ENCODE data around the gene MDK. TPM values are rescaled to one million over a fixed set of nuclear protein-coding genes. Genes with fewer than 3 reads are reported as not detected.

The MDK gene
- polyA plus RNA-seq, 1 donor from 2014 or later, result 90.3 TPM

DNA sequence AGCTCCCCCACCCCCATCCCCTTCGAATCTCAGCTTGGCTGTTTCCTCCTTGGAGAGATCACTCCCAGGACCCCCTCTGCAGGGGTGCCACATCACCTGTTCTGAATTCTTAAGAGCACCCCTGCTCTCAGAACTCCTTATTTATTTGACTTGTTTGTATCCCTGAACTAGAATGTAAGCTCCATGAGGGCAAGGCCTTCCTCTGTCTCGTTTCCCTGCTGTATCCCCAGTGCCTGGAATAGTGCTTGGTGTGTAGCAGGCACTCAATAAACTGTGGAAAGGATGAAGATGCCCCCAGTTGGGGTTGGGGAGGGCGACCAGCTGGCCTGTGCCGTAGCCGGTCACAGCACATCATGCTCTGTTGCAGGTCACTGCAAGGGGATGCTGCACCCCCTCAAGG, 3.6 kb upstream of the MDK start:
- H3K79me2 ChIP-seq (replicated peaks; ENCODE audit: insufficient read depth, low read length), result peaks cover 6% of the 10 kb centered on the region
- no peak overlapping the region for H3K4me2 ChIP-seq (ENCODE audit: low read length)
- no peaks in the 10 kb centered on the region for H3K27me3 ChIP-seq (ENCODE audit: insufficient read depth, low read depth, low read length)
- H3F3A ChIP-seq (ENCODE audit: insufficient read depth, low read length, poor library complexity, severe bottlenecking), result no peaks in the 10 kb centered on the region
- no peaks in the 10 kb centered on the region for H3K9me2 ChIP-seq (ENCODE audit: insufficient read depth, low read length)
- no peaks in the 10 kb centered on the region for H3K36me3 ChIP-seq (ENCODE audit: insufficient read depth, low read length)
- H3K9ac ChIP-seq (ENCODE audit: low read length), result no peak overlapping the region
- H4K20me1 ChIP-seq (ENCODE audit: insufficient read depth), result no peaks in the 10 kb centered on the region
- no peak overlapping the region for H3K4me3 ChIP-seq (ENCODE audit: low read length)
- H3K9me3 ChIP-seq (ENCODE audit: low read length), result no peaks in the 10 kb centered on the region
- no peak overlapping the region for H3K27ac ChIP-seq (ENCODE audit: low read length)
- no peak for TF ChIP-seq EZH2 (IDR thresholded peaks at IDR 0.05; ENCODE audit: borderline replicate concordance, insufficient read depth, low read length, poor library complexity, severe bottlenecking)
- no peak for TF ChIP-seq RAD21 (conservative IDR thresholded peaks at IDR 0.05)
- TF ChIP-seq EP300 (conservative IDR thresholded peaks at IDR 0.05; ENCODE audit: poor library complexity, severe bottlenecking), result no peak
- TF ChIP-seq, protein P1, sequence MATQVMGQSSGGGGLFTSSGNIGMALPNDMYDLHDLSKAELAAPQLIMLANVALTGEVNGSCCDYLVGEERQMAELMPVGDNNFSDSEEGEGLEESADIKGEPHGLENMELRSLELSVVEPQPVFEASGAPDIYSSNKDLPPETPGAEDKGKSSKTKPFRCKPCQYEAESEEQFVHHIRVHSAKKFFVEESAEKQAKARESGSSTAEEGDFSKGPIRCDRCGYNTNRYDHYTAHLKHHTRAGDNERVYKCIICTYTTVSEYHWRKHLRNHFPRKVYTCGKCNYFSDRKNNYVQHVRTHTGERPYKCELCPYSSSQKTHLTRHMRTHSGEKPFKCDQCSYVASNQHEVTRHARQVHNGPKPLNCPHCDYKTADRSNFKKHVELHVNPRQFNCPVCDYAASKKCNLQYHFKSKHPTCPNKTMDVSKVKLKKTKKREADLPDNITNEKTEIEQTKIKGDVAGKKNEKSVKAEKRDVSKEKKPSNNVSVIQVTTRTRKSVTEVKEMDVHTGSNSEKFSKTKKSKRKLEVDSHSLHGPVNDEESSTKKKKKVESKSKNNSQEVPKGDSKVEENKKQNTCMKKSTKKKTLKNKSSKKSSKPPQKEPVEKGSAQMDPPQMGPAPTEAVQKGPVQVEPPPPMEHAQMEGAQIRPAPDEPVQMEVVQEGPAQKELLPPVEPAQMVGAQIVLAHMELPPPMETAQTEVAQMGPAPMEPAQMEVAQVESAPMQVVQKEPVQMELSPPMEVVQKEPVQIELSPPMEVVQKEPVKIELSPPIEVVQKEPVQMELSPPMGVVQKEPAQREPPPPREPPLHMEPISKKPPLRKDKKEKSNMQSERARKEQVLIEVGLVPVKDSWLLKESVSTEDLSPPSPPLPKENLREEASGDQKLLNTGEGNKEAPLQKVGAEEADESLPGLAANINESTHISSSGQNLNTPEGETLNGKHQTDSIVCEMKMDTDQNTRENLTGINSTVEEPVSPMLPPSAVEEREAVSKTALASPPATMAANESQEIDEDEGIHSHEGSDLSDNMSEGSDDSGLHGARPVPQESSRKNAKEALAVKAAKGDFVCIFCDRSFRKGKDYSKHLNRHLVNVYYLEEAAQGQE (IDR thresholded peaks at IDR 0.05; ENCODE audit: borderline replicate concordance), result no peak
- no peak for TF ChIP-seq SMC3 (conservative IDR thresholded peaks at IDR 0.05; ENCODE audit: poor library complexity)
- TF ChIP-seq POLR2AphosphoS5 (IDR thresholded peaks at IDR 0.05), result no peak
- TF ChIP-seq, protein P2, sequence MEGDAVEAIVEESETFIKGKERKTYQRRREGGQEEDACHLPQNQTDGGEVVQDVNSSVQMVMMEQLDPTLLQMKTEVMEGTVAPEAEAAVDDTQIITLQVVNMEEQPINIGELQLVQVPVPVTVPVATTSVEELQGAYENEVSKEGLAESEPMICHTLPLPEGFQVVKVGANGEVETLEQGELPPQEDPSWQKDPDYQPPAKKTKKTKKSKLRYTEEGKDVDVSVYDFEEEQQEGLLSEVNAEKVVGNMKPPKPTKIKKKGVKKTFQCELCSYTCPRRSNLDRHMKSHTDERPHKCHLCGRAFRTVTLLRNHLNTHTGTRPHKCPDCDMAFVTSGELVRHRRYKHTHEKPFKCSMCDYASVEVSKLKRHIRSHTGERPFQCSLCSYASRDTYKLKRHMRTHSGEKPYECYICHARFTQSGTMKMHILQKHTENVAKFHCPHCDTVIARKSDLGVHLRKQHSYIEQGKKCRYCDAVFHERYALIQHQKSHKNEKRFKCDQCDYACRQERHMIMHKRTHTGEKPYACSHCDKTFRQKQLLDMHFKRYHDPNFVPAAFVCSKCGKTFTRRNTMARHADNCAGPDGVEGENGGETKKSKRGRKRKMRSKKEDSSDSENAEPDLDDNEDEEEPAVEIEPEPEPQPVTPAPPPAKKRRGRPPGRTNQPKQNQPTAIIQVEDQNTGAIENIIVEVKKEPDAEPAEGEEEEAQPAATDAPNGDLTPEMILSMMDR (IDR thresholded peaks at IDR 0.05; ENCODE audit: poor library complexity, severe bottlenecking), result no peak
- no peak for TF ChIP-seq TAF1 (IDR thresholded peaks at IDR 0.05; ENCODE audit: low read depth)
- no peak for TF ChIP-seq MXI1 (conservative IDR thresholded peaks at IDR 0.05; ENCODE audit: poor library complexity, severe bottlenecking)
- H2AFZ ChIP-seq (ENCODE audit: low read depth, low read length), result no peak overlapping the region

DNA sequence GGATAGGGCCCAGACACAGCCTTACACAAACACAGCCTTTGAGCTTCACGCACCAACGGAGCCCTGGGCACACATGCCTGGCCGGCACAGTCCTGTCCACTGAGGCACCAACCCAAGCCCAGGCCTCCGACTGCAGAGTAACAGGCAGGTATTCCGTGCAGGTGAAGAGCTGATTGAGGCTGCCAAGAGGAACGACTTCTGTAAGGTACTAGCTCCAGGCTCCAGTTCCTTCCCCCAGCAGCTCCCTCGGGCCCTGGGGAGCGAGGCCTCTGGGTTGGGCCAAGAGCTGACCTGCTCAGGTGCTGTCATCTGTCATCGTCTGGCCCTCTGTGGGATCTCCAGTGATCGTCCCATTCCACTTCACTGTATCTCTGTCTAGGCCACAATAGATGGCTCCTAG, 3.2 kb upstream of the MDK start:
- H3K9me3 ChIP-seq (ENCODE audit: low read length), result no peaks in the 10 kb centered on the region
- peaks cover 10% of the 10 kb centered on the region for H3K79me2 ChIP-seq (replicated peaks; ENCODE audit: insufficient read depth, low read length)
- H2AFZ ChIP-seq (ENCODE audit: low read depth, low read length), result no peak overlapping the region
- H3K36me3 ChIP-seq (ENCODE audit: insufficient read depth, low read length), result no peaks in the 10 kb centered on the region
- no peak overlapping the region for H3K4me2 ChIP-seq (ENCODE audit: low read length)
- TF ChIP-seq TAF1 (IDR thresholded peaks at IDR 0.05; ENCODE audit: low read depth) (no peak), MXI1 (conservative IDR thresholded peaks at IDR 0.05; ENCODE audit: poor library complexity, severe bottlenecking) (no peak), POLR2AphosphoS5 (IDR thresholded peaks at IDR 0.05) (no peak), EZH2 (IDR thresholded peaks at IDR 0.05; ENCODE audit: borderline replicate concordance, insufficient read depth, low read length, poor library complexity, severe bottlenecking) (no peak), RAD21 (conservative IDR thresholded peaks at IDR 0.05) (no peak), SMC3 (conservative IDR thresholded peaks at IDR 0.05; ENCODE audit: poor library complexity) (no peak), EP300 (conservative IDR thresholded peaks at IDR 0.05; ENCODE audit: poor library complexity, severe bottlenecking) (no peak)
- TF ChIP-seq, protein P1 (IDR thresholded peaks at IDR 0.05; ENCODE audit: borderline replicate concordance), result no peak
- TF ChIP-seq, protein P2 (IDR thresholded peaks at IDR 0.05; ENCODE audit: poor library complexity, severe bottlenecking), result no peak
- H3K9me2 ChIP-seq (ENCODE audit: insufficient read depth, low read length), result no peaks in the 10 kb centered on the region
- no peak overlapping the region for H3K4me3 ChIP-seq (ENCODE audit: low read length)
- no peak overlapping the region for H3K9ac ChIP-seq (ENCODE audit: low read length)
- H3K27ac ChIP-seq (ENCODE audit: low read length), result no peak overlapping the region
- no peaks in the 10 kb centered on the region for H3F3A ChIP-seq (ENCODE audit: insufficient read depth, low read length, poor library complexity, severe bottlenecking)
- H4K20me1 ChIP-seq (ENCODE audit: insufficient read depth), result no peaks in the 10 kb centered on the region
- H3K27me3 ChIP-seq (ENCODE audit: insufficient read depth, low read depth, low read length), result no peaks in the 10 kb centered on the region
